GM10266 (cell line): ENCODE measurements around the gene ZNF75A.

Experiments
- DNase-seq: peaks from one replicate; pipeline ENCODE4 v3.0.0; 2012; ENCODE audit errors: extremely low spot score
- TF ChIP-seq, protein P1 (sequence below): IDR thresholded peaks from 2 replicates; pipeline ENCODE4 v1.5.1; 2012; ENCODE audit warnings: mild to moderate bottlenecking, low read depth; ENCODE audit not compliant: control insufficient read depth, insufficient read depth; ENCODE audit errors: missing control alignments

Gene ZNF75A

DNA sequence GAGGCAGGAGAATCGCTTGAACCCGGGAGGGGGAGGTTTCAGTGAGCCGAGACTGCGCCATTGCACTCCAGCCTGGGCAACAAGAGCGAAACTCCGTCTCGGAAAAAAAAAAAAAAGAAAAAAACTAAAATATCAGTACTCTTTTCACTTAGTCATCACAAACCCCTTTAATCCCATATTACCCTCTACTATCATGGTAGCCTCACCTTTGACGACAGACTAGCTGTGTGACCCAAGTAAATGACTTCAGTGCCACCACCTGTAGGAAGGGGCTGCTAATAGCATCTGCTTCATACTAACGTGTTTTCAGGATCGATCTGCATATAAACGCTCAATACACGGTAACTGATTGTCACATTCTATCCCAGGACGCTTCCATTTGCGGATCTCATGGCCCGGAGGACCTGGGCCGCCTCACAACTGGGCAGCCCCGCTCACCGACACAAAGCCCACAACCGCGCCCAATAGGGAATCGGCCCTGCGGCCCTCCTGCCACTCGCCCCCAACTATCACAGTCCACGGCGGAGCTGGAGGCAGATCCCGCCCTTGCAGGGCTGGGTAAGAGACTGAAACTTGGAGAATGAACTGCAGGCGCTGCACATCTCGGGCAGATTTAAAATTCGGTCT lies 23.1 kb upstream of the ZNF75A start:
- DNase-seq: no peak
- TF ChIP-seq, protein P1, sequence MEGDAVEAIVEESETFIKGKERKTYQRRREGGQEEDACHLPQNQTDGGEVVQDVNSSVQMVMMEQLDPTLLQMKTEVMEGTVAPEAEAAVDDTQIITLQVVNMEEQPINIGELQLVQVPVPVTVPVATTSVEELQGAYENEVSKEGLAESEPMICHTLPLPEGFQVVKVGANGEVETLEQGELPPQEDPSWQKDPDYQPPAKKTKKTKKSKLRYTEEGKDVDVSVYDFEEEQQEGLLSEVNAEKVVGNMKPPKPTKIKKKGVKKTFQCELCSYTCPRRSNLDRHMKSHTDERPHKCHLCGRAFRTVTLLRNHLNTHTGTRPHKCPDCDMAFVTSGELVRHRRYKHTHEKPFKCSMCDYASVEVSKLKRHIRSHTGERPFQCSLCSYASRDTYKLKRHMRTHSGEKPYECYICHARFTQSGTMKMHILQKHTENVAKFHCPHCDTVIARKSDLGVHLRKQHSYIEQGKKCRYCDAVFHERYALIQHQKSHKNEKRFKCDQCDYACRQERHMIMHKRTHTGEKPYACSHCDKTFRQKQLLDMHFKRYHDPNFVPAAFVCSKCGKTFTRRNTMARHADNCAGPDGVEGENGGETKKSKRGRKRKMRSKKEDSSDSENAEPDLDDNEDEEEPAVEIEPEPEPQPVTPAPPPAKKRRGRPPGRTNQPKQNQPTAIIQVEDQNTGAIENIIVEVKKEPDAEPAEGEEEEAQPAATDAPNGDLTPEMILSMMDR: no peak

DNA sequence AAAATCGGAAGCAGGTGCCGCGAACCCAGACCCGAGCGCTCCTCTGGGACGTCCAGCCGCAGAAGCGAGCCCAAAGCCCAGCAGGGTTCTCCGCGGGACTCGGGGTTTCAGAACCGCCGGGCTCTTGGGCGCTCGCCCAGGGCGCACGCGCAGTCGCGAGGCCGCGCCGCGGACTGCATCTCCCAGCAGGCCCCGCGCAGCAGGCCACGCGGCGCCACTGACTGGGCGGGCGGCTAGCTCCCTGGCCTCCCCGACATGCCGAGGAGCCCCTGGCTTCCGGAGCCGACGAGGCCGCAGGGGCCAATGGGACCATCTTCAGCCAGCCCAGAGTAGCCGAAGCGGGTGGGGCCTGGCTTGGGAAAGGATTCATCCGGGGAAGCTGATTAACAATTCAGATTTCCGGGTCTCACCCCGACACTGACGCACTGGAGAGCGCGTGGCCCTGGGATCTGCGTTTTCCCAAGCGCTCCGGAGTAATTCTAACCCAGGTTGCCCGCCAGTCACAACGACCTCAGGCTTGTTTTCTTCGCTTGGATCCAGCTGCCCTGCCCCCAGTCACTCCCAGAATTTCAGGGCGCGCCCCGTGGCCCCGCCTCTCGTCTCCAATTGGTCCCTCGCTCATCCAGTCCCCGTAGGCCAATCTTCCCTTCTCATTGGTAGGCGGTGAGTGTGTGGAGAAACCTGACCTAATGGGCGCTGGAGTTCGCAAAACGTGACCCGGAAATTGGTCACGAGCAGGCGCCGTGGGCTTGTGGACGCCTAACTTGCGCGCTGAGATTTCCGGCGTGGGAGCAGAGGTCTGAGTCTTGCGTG lies 22.4 kb upstream of the ZNF75A start, which contains the start of gene ZNF263:
Gene ZNF263, plus strand, starts transcription at position 762 of the 813 bp plus-strand sequence. CDS start 328 bp downstream, outside the sequence.
- TF ChIP-seq, protein P1: no peak
- DNase-seq: peak; percentile 98

DNA sequence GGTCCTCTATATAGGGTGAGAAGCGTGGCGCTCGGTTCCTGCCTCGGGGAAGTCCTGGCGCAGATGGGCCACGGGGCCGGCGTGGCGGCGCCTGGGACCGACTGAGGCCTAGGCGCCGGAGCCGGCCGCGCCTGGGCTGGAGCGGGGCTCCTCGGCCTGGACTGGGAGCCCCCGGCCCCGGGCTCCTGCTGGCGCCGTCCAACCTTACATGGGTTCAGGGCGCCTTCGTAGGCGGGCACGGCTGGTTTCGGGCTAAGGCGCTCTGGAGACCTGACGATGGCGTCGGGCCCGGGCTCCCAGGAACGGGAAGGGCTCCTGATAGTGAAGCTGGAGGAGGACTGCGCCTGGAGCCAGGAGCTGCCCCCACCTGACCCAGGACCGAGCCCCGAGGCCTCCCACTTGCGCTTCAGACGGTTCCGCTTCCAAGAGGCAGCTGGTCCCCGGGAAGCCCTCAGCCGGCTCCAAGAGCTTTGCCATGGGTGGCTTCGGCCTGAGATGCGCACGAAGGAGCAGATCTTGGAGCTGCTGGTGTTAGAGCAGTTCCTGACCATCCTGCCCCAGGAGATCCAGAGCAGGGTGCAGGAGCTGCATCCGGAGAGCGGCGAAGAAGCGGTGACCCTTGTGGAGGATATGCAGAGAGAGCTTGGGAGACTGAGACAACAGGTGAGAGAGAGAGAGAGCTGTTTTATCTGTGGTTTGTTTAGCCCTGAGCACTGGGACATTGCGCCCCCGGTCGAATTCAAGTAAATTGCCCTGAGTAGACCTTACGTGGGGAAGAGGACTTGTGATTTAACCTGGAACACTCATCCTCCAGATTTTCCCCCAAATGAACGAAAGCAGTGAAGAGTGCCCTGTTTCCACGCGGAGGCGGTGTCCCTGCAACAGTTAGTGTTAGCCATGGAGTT lies 21.5 kb upstream of the ZNF75A start:
- DNase-seq: no peak
- TF ChIP-seq, protein P1: no peak

DNA sequence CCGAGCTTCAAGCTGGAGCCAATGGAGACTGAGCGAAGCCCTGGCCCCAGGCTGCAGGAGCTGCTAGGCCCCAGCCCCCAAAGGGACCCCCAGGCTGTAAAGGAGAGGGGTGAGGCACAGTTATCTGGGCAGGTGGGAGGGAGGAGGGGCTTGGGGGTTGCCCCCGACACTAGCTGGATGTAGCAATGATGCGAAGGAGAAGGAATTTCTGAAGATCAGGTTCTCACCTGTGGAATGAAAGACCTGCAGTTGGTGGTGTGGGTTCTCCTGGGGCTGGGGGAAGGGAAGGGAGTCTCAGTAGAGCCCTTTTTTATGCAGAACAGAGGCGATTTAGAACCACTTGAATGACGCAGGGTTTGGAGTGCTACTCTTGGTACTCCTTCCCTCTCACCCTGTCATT lies 20.2 kb upstream of the ZNF75A start:
- TF ChIP-seq, protein P1: no peak
- DNase-seq: no peak

DNA sequence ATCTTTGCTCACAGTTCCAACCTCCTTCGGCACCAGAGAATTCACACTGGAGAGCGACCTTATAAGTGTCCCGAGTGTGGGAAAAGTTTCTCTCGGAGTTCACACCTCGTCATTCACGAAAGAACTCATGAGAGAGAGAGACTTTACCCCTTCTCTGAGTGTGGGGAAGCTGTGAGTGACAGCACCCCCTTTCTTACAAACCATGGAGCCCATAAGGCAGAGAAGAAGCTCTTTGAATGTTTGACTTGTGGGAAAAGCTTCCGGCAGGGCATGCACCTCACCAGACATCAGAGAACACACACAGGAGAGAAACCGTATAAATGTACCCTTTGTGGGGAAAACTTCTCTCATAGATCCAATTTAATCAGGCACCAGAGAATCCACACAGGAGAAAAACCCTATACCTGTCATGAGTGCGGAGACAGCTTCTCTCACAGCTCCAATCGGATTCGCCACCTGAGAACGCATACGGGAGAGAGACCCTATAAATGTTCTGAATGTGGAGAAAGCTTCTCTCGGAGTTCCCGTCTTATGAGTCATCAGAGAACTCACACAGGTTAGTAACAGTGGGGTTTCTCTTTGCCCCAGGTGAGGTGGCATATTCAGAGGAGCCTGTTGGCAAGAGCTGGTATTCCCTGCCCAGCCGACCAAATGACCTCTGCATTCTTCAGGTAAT lies 15.2 kb upstream of the ZNF75A start:
- TF ChIP-seq, protein P1: no peak
- no peak for DNase-seq

DNA sequence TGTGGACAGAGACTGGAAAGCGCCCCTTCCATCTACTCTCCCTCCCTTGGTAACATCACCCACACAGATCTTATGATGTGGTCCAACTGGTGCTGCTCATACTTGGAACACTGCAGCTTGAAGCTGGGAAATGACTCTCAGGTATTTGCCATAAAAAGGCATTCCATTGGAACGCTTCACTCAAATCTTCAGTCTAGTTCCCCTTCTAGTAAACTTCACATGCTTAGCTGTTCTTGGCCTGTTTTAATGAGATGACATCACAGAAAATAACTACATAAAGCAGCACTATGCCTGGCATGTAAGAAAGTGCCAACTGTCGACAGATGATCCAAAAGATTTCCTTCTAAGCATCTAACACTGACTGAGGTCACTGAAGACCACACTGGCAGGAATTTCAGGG lies 12.7 kb upstream of the ZNF75A start:
- TF ChIP-seq, protein P1: no peak
- DNase-seq: no peak
